DND-41 (cell line): ENCODE results near the gene SAMD4B.

Experiments
- ATAC-seq: fragments of 200-7000 bp; cut with Tn5 transposase; 3 replicates; pipeline ENCODE4 v1.9.1; 2021; ENCODE audit warnings: low read depth; ENCODE audit not compliant: insufficient read depth
- DNase-seq: peaks from one replicate; pipeline ENCODE4 v3.0.0-alpha.2; 2020
- H2AFZ ChIP-seq: 2 replicates; pipeline ENCODE4 v1.6.0; 2012; ENCODE audit warnings: low read depth, low read length
- H3K27ac ChIP-seq: 2 replicates; pipeline ENCODE4 v1.5.1; 2012; ENCODE audit warnings: low read length, inconsistent platforms
- H3K27me3 ChIP-seq: fragments of 200-600 bp; sonication (generic); 2 replicates; pipeline ENCODE4 v1.6.0; 2012; ENCODE audit warnings: low read length, mild to moderate bottlenecking, inconsistent platforms; ENCODE audit not compliant: insufficient read depth, poor library complexity
- H3K36me3 ChIP-seq: 2 replicates; pipeline ENCODE4 v1.5.1; 2012; ENCODE audit warnings: low read length, inconsistent platforms; ENCODE audit not compliant: insufficient read depth
- H3K4me1 ChIP-seq: 2 replicates; pipeline ENCODE4 v1.5.1; 2012; ENCODE audit warnings: mild to moderate bottlenecking, low read length; ENCODE audit not compliant: insufficient read depth
- H3K4me2 ChIP-seq: 2 replicates; pipeline ENCODE4 v1.6.0; 2012; ENCODE audit warnings: mild to moderate bottlenecking, moderate library complexity, low read length, inconsistent platforms; ENCODE audit not compliant: insufficient read depth
- H3K4me3 ChIP-seq, 2 experiments: fragments of 200-600 bp in 1 of 2; shearing (Covaris generic) in 1 of 2; 2 replicates each; pipeline ENCODE4 v1.5.1; 2012 to 2016; ENCODE audit warnings: inconsistent platforms in 2 of 2, low read length in 2 of 2, mild to moderate bottlenecking in 2 of 2, low read depth in 1 of 2, moderate library complexity in 1 of 2
- H3K79me2 ChIP-seq: 2 replicates; pipeline ENCODE4 v1.6.0; 2012; ENCODE audit warnings: low read length, inconsistent platforms; ENCODE audit not compliant: insufficient read depth
- H3K9ac ChIP-seq: 2 replicates; pipeline ENCODE4 v1.6.0; 2012; ENCODE audit warnings: low read depth, mild to moderate bottlenecking, inconsistent platforms, low read length, moderate library complexity
- H3K9me3 ChIP-seq: 2 replicates; pipeline ENCODE4 v1.5.1; 2012; ENCODE audit warnings: low read length, moderate library complexity, mild to moderate bottlenecking, inconsistent platforms; ENCODE audit not compliant: insufficient read depth, severe bottlenecking
- H4K20me1 ChIP-seq: 2 replicates; pipeline ENCODE4 v1.6.0; 2012; ENCODE audit warnings: low read length; ENCODE audit not compliant: insufficient read depth
- CTCF ChIP-seq: IDR thresholded peaks from 2 replicates; pipeline ENCODE4 v1.5.1; 2012; ENCODE audit warnings: borderline replicate concordance, low read length, moderate library complexity, mild to moderate bottlenecking; ENCODE audit not compliant: poor library complexity, severe bottlenecking; ENCODE audit errors: extremely low read depth
- EZH2 ChIP-seq: IDR thresholded peaks from 3 replicates; pipeline ENCODE4 v1.6.1; 2012; ENCODE audit warnings: borderline replicate concordance, low read depth, mild to moderate bottlenecking, moderate library complexity, low read length, inconsistent platforms; ENCODE audit not compliant: severe bottlenecking

Gene SAMD4B

DNA sequence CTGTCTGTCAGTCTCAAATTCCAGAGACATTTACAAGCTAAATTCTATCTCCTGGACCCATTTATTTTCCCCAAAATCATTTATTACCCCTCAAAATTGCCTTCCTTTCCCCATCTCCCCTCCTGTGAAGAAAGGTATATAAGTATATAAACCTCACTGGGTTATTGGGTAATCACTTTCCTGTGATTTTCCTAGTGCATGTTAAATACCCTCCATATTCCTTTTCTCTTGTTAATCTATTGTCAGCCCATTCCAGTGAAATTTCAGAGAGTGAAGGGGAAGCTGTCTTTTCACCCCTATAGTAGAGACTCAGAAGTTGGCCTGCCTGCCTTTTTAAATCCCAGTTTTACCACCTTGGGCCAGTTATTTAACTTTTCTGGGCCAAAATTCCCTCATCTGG lies 36.1 kb upstream of the SAMD4B start:
- Histone ChIP-seq H3K36me3 (peaks cover 19% of the 10 kb centered on the region), H3K9ac (no peak overlapping the region), H4K20me1 (peaks cover 10% of the 10 kb centered on the region), H3K4me3 (no peak overlapping the region), H3K27me3 (no peaks in the 10 kb centered on the region), H3K4me1 (no peaks in the 10 kb centered on the region), H2AFZ (no peak overlapping the region), H3K27ac (no peak overlapping the region), H3K4me2 (no peak overlapping the region), H3K9me3 (no peaks in the 10 kb centered on the region), H3K79me2 (no peaks in the 10 kb centered on the region)
- ATAC-seq (no peak), DNase-seq (no peak)
- no peak for TF ChIP-seq CTCF
- no peak for TF ChIP-seq EZH2

- DNase-seq (no peak), ATAC-seq (no peak)
- Histone ChIP-seq H2AFZ (no peak overlapping the region), H3K4me2 (no peak overlapping the region), H3K4me3 (no peak overlapping the region), H3K79me2 (0 out of 2 replicates have a peak, but pooled peaks cover under 1% of the 10 kb centered on the region), H3K27me3 (no peaks in the 10 kb centered on the region), H4K20me1 (peaks cover 13% of the 10 kb centered on the region), H3K9ac (no peak overlapping the region), H3K36me3 (peaks cover 28% of the 10 kb centered on the region), H3K4me1 (no peaks in the 10 kb centered on the region), H3K9me3 (no peaks in the 10 kb centered on the region), H3K27ac (no peak overlapping the region)
- TF ChIP-seq EZH2 (no peak), CTCF (no peak)
These were observed 35.0 kb upstream of the SAMD4B start for GRCh38 chr19:39307046-39307821.

- no peak overlapping the region for H3K4me2 ChIP-seq
- H3K9ac ChIP-seq, result no peak overlapping the region
- peaks cover 13% of the 10 kb centered on the region for H4K20me1 ChIP-seq
- DNase-seq (no peak), ATAC-seq (no peak)
- H3K27me3 ChIP-seq, result no peaks in the 10 kb centered on the region
- H3K79me2 ChIP-seq, result 0 out of 2 replicates have a peak, but pooled peaks cover 2% of the 10 kb centered on the region
- H2AFZ ChIP-seq, result no peak overlapping the region
- no peaks in the 10 kb centered on the region for H3K9me3 ChIP-seq
- H3K36me3 ChIP-seq, result peaks cover 35% of the 10 kb centered on the region
- H3K27ac ChIP-seq, result no peak overlapping the region
- TF ChIP-seq EZH2 (no peak), CTCF (no peak)
- H3K4me3 ChIP-seq, result no peak overlapping the region
- H3K4me1 ChIP-seq, result no peaks in the 10 kb centered on the region
These were observed 34.2 kb upstream of the SAMD4B start for GRCh38 chr19:39307822-39308530.
